GM23338 (cell line): ENCODE measurements around the gene UPK1B. TPM values are rescaled to one million over a fixed set of nuclear protein-coding genes. Genes with fewer than 3 reads are reported as not detected.
"Not testable (repeated sequence)": the region's sequence is repeated elsewhere in the genome, so short reads cannot be mapped to it uniquely, and the experiment has no call there.

Experiments used
- ATAC-seq: fragments of 200-7000 bp; cut with Tn5 transposase; 3 replicates; pipeline ENCODE4 v1.9.1; 2020
- DNase-seq: peaks from one replicate; pipeline ENCODE4 v3.0.0-alpha.2; 2015; ENCODE audit warnings: low spot score
- H2AFZ ChIP-seq: fragments of 200-600 bp; sonication (generic); 2 replicates; pipeline ENCODE4 v1.8.0; 2016; ENCODE audit warnings: antibody characterized with exemption, mild to moderate bottlenecking, moderate library complexity
- H3F3A ChIP-seq: fragments of 200-600 bp; sonication (generic); replicated peaks from 2 replicates; pipeline ENCODE4 v1.8.0; 2017; ENCODE audit warnings: antibody characterized with exemption, mixed run types, low read depth
- H3K27ac ChIP-seq: fragments of 200-600 bp; sonication (generic); 2 replicates; pipeline ENCODE4 v1.6.1; 2016; ENCODE audit warnings: low read depth
- H3K27me3 ChIP-seq: fragments of 200-600 bp; sonication (generic); 2 replicates; pipeline ENCODE4 v1.8.0; 2016; ENCODE audit warnings: mild to moderate bottlenecking, mixed run types, moderate library complexity; ENCODE audit not compliant: insufficient read depth
- H3K36me3 ChIP-seq: fragments of 200-600 bp; sonication (generic); 2 replicates; pipeline ENCODE4 v1.8.0; 2016; ENCODE audit warnings: mild to moderate bottlenecking; ENCODE audit not compliant: insufficient read depth
- H3K4me1 ChIP-seq: fragments of 200-600 bp; sonication (generic); 2 replicates; pipeline ENCODE4 v1.8.0; 2016; ENCODE audit warnings: mild to moderate bottlenecking, moderate library complexity; ENCODE audit not compliant: insufficient read depth
- H3K4me2 ChIP-seq: fragments of 200-600 bp; sonication (generic); 2 replicates; pipeline ENCODE4 v1.7.1; 2017; ENCODE audit warnings: mixed run types
- H3K4me3 ChIP-seq: fragments of 200-600 bp; sonication (generic); 2 replicates; pipeline ENCODE4 v1.6.1; 2016; ENCODE audit warnings: mixed run types
- H3K79me2 ChIP-seq: fragments of 200-600 bp; sonication (generic); replicated peaks from 2 replicates; pipeline ENCODE4 v1.8.0; 2017; ENCODE audit warnings: mild to moderate bottlenecking; ENCODE audit not compliant: insufficient read depth
- H3K9me2 ChIP-seq: fragments of 200-600 bp; sonication (generic); 2 replicates; pipeline ENCODE4 v1.8.0; 2017; ENCODE audit not compliant: insufficient read depth
- H4K20me1 ChIP-seq: fragments of 200-600 bp; sonication (generic); replicated peaks from 2 replicates; pipeline ENCODE4 v1.8.0; 2017; ENCODE audit warnings: mild to moderate bottlenecking; ENCODE audit not compliant: insufficient read depth
- H3K27ac Mint-ChIP-seq: 2 replicates; pipeline ENCODE4 v1.8.0; 2020; ENCODE audit warnings: inconsistent platforms, mild to moderate bottlenecking, moderate library complexity, mixed read lengths
- H3K27me3 Mint-ChIP-seq: 3 replicates; pipeline ENCODE4 v1.8.0; 2022; ENCODE audit warnings: low read depth, mild to moderate bottlenecking, moderate library complexity, mixed read lengths, inconsistent platforms; ENCODE audit not compliant: insufficient read depth, poor library complexity
- H3K36me3 Mint-ChIP-seq: 3 replicates; pipeline ENCODE4 v1.8.0; 2021; ENCODE audit warnings: low read depth, mild to moderate bottlenecking, inconsistent platforms, moderate library complexity, mixed read lengths
- H3K4me1 Mint-ChIP-seq: 3 replicates; pipeline ENCODE4 v1.8.0; 2020; ENCODE audit warnings: mild to moderate bottlenecking, inconsistent platforms, mixed read lengths
- H3K4me3 Mint-ChIP-seq: 3 replicates; pipeline ENCODE4 v1.8.0; 2021; ENCODE audit warnings: moderate library complexity, mild to moderate bottlenecking, inconsistent platforms, mixed read lengths
- H3K9me3 Mint-ChIP-seq: 3 replicates; pipeline ENCODE4 v1.8.0; 2020; ENCODE audit warnings: moderate library complexity, mild to moderate bottlenecking, inconsistent platforms, mixed read lengths
- POLR2AphosphoS5 ChIP-seq: IDR thresholded peaks from 2 replicates; pipeline ENCODE4 v1.6.1; 2016; ENCODE audit warnings: antibody characterized with exemption, low read depth
- ZNF331 ChIP-seq: fragments of 250-450 bp; sonication (Bioruptor Pico); IDR thresholded peaks from 2 replicates; pipeline ENCODE4 v1.5.0; 2020; ENCODE audit warnings: low read depth, mild to moderate bottlenecking, moderate library complexity
- polyA plus RNA-seq: library from polyadenylated mRNA; unstranded; fragments of >200 nt; fragmentation: Nextera tagmentation; extraction: Ambion mirVana; gene quantifications from 2 replicates; pipeline ENCODE4 v1.2.1, GENCODE V29; 2016
- total RNA-seq: library from RNA; depleted of rRNA; stranded (reverse); fragments of >200 nt; shearing (Covaris generic); gene quantifications from 2 replicates; pipeline ENCODE4 v1.2.3, GENCODE V29; 2014
- TF ChIP-seq, protein P1 (sequence below): fragments of 250-450 bp; sonication (Bioruptor Pico); IDR thresholded peaks from 2 replicates; pipeline ENCODE4 v1.5.0; 2020; ENCODE audit warnings: mild to moderate bottlenecking, moderate library complexity
- TF ChIP-seq, protein P2 (sequence below), 2 experiments: fragments of 200-600 bp in 1 of 2; sonication (generic) in 1 of 2; conservative IDR thresholded peaks; 2 replicates each; pipeline versions ENCODE4 v1.5.1 to v1.6.1; 2016 to 2017; ENCODE audit warnings: antibody characterized with exemption in 2 of 2, low read depth in 2 of 2, mild to moderate bottlenecking in 2 of 2, moderate library complexity in 1 of 2

Gene UPK1B
- total and polyA plus RNA-seq, 2 experiments from 2014 or later, result 0.39 to 0.66 TPM

GRCh38 chr3:119240591-119241434, 67.4 kb downstream of the UPK1B start, which contains the start of gene B4GALT4:
Gene B4GALT4 (minus strand): TSS chr3:119240878. CDS start chr3:119230099, 10,779 bp downstream.
- Histone ChIP-seq H3K4me3 (peak within 1 kb of the TSS; percentile 76), H3K4me2 (peak within 1 kb of the TSS; percentile 99), H3F3A (no peaks in the 10 kb centered on the region), H2AFZ (0 out of 2 replicates have a peak within 1 kb of the TSS, but pooled peaks have one; percentile 70), H3K79me2 (peaks cover 47% of the 10 kb centered on the region), H3K36me3 (peaks cover 11% of the 10 kb centered on the region), H3K9me2 (0 out of 2 replicates have a peak, but pooled peaks cover 5% of the 10 kb centered on the region), H3K27ac (0 out of 2 replicates have a peak within 1 kb of the TSS, but pooled peaks have one; percentile 17), H3K27me3 (no peaks in the 10 kb centered on the region), H3K4me1 (peaks cover 17% of the 10 kb centered on the region), H4K20me1 (peaks cover 3% of the 10 kb centered on the region; the same call in 1 of the 2 replicates)
- Mint-ChIP-seq H3K9me3 (peaks cover 13% of the 10 kb centered on the region; the same call in 2 of the 3 replicates), H3K27ac (peak within 1 kb of the TSS; percentile 19; the same call in 1 of the 2 replicates), H3K36me3 (peaks cover 20% of the 10 kb centered on the region; the same call in 2 of the 3 replicates), H3K4me1 (peaks cover 8% of the 10 kb centered on the region), H3K27me3 (peaks cover 7% of the 10 kb centered on the region), H3K4me3 (peak within 1 kb of the TSS; percentile 80)
- peak; percentile 93 for DNase-seq
- peak; percentile 96 for ATAC-seq
- TF ChIP-seq POLR2AphosphoS5, result peak; percentile 89
- TF ChIP-seq, protein P1, sequence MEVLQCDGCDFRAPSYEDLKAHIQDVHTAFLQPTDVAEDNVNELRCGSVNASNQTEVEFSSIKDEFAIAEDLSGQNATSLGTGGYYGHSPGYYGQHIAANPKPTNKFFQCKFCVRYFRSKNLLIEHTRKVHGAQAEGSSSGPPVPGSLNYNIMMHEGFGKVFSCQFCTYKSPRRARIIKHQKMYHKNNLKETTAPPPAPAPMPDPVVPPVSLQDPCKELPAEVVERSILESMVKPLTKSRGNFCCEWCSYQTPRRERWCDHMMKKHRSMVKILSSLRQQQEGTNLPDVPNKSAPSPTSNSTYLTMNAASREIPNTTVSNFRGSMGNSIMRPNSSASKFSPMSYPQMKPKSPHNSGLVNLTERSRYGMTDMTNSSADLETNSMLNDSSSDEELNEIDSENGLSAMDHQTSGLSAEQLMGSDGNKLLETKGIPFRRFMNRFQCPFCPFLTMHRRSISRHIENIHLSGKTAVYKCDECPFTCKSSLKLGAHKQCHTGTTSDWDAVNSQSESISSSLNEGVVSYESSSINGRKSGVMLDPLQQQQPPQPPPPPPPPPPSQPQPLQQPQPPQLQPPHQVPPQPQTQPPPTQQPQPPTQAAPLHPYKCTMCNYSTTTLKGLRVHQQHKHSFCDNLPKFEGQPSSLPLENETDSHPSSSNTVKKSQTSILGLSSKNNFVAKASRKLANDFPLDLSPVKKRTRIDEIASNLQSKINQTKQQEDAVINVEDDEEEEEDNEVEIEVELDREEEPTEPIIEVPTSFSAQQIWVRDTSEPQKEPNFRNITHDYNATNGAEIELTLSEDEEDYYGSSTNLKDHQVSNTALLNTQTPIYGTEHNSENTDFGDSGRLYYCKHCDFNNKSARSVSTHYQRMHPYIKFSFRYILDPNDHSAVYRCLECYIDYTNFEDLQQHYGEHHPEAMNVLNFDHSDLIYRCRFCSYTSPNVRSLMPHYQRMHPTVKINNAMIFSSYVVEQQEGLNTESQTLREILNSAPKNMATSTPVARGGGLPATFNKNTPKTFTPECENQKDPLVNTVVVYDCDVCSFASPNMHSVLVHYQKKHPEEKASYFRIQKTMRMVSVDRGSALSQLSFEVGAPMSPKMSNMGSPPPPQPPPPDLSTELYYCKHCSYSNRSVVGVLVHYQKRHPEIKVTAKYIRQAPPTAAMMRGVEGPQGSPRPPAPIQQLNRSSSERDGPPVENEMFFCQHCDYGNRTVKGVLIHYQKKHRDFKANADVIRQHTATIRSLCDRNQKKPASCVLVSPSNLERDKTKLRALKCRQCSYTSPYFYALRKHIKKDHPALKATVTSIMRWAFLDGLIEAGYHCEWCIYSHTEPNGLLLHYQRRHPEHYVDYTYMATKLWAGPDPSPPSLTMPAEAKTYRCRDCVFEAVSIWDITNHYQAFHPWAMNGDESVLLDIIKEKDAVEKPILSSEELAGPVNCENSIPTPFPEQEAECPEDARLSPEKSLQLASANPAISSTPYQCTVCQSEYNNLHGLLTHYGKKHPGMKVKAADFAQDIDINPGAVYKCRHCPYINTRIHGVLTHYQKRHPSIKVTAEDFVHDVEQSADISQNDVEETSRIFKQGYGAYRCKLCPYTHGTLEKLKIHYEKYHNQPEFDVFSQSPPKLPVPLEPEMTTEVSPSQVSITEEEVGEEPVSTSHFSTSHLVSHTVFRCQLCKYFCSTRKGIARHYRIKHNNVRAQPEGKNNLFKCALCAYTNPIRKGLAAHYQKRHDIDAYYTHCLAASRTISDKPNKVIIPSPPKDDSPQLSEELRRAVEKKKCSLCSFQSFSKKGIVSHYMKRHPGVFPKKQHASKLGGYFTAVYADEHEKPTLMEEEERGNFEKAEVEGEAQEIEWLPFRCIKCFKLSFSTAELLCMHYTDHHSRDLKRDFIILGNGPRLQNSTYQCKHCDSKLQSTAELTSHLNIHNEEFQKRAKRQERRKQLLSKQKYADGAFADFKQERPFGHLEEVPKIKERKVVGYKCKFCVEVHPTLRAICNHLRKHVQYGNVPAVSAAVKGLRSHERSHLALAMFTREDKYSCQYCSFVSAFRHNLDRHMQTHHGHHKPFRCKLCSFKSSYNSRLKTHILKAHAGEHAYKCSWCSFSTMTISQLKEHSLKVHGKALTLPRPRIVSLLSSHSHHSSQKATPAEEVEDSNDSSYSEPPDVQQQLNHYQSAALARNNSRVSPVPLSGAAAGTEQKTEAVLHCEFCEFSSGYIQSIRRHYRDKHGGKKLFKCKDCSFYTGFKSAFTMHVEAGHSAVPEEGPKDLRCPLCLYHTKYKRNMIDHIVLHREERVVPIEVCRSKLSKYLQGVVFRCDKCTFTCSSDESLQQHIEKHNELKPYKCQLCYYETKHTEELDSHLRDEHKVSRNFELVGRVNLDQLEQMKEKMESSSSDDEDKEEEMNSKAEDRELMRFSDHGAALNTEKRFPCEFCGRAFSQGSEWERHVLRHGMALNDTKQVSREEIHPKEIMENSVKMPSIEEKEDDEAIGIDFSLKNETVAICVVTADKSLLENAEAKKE (CRISPR knock-in tag), result no peak
- TF ChIP-seq, protein P2, sequence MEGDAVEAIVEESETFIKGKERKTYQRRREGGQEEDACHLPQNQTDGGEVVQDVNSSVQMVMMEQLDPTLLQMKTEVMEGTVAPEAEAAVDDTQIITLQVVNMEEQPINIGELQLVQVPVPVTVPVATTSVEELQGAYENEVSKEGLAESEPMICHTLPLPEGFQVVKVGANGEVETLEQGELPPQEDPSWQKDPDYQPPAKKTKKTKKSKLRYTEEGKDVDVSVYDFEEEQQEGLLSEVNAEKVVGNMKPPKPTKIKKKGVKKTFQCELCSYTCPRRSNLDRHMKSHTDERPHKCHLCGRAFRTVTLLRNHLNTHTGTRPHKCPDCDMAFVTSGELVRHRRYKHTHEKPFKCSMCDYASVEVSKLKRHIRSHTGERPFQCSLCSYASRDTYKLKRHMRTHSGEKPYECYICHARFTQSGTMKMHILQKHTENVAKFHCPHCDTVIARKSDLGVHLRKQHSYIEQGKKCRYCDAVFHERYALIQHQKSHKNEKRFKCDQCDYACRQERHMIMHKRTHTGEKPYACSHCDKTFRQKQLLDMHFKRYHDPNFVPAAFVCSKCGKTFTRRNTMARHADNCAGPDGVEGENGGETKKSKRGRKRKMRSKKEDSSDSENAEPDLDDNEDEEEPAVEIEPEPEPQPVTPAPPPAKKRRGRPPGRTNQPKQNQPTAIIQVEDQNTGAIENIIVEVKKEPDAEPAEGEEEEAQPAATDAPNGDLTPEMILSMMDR (conservative IDR thresholded peaks at IDR 0.05; ENCODE audit: low read depth in 2 of 2), result peak in 1 of 2 experiments; percentile 7; a peak in 1 of 4 replicates
- peak; percentile 65 for TF ChIP-seq ZNF331 (CRISPR knock-in tag)

- not testable (repeated sequence) for H3K27ac Mint-ChIP-seq
Observed at GRCh38 chr3:119242387-119243057, 69.1 kb downstream of the UPK1B start.

GRCh38 chr3:119243058-119243529, 69.7 kb downstream of the UPK1B start:
- H3K4me3 Mint-ChIP-seq, H3K36me3 ChIP-seq, H3K27me3 ChIP-seq, H2AFZ ChIP-seq, H3F3A ChIP-seq, DNase-seq, H3K27ac Mint-ChIP-seq, H3K4me1 Mint-ChIP-seq, H3K9me2 ChIP-seq, H3K4me2 ChIP-seq, ATAC-seq, H3K4me3 ChIP-seq, H3K27ac ChIP-seq, H4K20me1 ChIP-seq: not testable (repeated sequence)
- Histone ChIP-seq H3K4me1 (peaks cover 17% of the 10 kb centered on the region), H3K79me2 (peaks cover 24% of the 10 kb centered on the region)
- H3K9me3 Mint-ChIP-seq, result peaks cover 27% of the 10 kb centered on the region
- H3K36me3 Mint-ChIP-seq, result peaks cover 14% of the 10 kb centered on the region; the same call in 2 of the 3 replicates
- peaks cover 10% of the 10 kb centered on the region for H3K27me3 Mint-ChIP-seq

More at GRCh38 chr3:119242387-119243057, 69.1 kb downstream of the UPK1B start:
- not testable (repeated sequence) for H2AFZ ChIP-seq, H3K36me3 Mint-ChIP-seq, H3K4me3 ChIP-seq, H3K4me1 Mint-ChIP-seq, DNase-seq, H3K36me3 ChIP-seq, H3K4me3 Mint-ChIP-seq, H4K20me1 ChIP-seq, H3F3A ChIP-seq, H3K4me2 ChIP-seq, H3K9me2 ChIP-seq, H3K27ac ChIP-seq, ATAC-seq, H3K27me3 ChIP-seq
- Mint-ChIP-seq H3K9me3 (peaks cover 22% of the 10 kb centered on the region), H3K27me3 (peaks cover 10% of the 10 kb centered on the region)
- H3K4me1 ChIP-seq, result peaks cover 17% of the 10 kb centered on the region
- peaks cover 29% of the 10 kb centered on the region for H3K79me2 ChIP-seq
